Gastroesophageal sphincter (tissue), 4 donors: ENCODE data around the gene PRAC2. TPM values are rescaled to one million over a fixed set of nuclear protein-coding genes. Genes with fewer than 3 reads are reported as not detected.

Experiments
- ATAC-seq: fragments of 150-250 bp; one replicate; pipeline ENCODE4 v1.9.1; 2016; ENCODE audit warnings: mild to moderate bottlenecking, moderate library complexity
- H3K27ac ChIP-seq, 4 donors: fragments of 200-600 bp; sonication (generic) in 3 of 4; 1 replicate in 3 of 4; 2 replicates in 1 of 4; pipeline ENCODE4 v1.5.1; 2016 to 2019
- H3K27me3 ChIP-seq: fragments of 200-600 bp; sonication (generic); one replicate; pipeline ENCODE4 v1.5.1; 2019
- H3K36me3 ChIP-seq, 2 donors: fragments of 200-600 bp; sonication (generic); one replicate each; pipeline ENCODE4 v1.5.1; 2019; ENCODE audit warnings: control low read depth in 1 of 2
- H3K4me1 ChIP-seq, 3 donors: fragments of 200-600 bp; sonication (generic); 1 replicate in 2 of 3; 2 replicates in 1 of 3; pipeline ENCODE4 v1.5.1; 2016 to 2019; ENCODE audit warnings: control low read depth in 2 of 3
- H3K4me3 ChIP-seq, 2 donors: fragments of 200-600 bp; sonication (generic); one replicate each; pipeline ENCODE4 v1.5.1; 2019; ENCODE audit warnings: mild to moderate bottlenecking in 1 of 2, moderate library complexity in 1 of 2
- H3K9me3 ChIP-seq, 3 donors: fragments of 200-600 bp; sonication (generic); one replicate each; pipeline ENCODE4 v1.5.1; 2017 to 2019; ENCODE audit warnings: control low read depth in 2 of 3
- EP300 ChIP-seq: sonication (generic); formaldehyde crosslinking; IDR thresholded peaks from one replicate; pipeline ENCODE4 v1.6.1; 2017; ENCODE audit warnings: antibody characterized with exemption, mild to moderate bottlenecking
- POLR2A ChIP-seq, 2 donors: fragments of 450-650 bp; IDR thresholded peaks; one replicate each; pipeline ENCODE4 v1.6.1; 2017; ENCODE audit warnings: antibody characterized with exemption in 2 of 2, mild to moderate bottlenecking in 2 of 2, moderate library complexity in 1 of 2
- POLR2AphosphoS5 ChIP-seq: sonication (generic); formaldehyde crosslinking; IDR thresholded peaks from one replicate; pipeline ENCODE4 v1.6.1; 2017; ENCODE audit warnings: antibody characterized with exemption
- WGBS, 2 donors: methylation state at CpG; one replicate each; pipeline ENCODE4 v1.1.5; 2018; ENCODE audit warnings: low coverage in 1 of 2; 5-methylcytosine and 5-hydroxymethylcytosine counted together
- total RNA-seq, 4 donors: library from RNA; depleted of rRNA; stranded (reverse); fragments of >200 nt; gene quantifications; one replicate each; pipeline ENCODE4 v1.1.0, GENCODE V29; 2016
- TF ChIP-seq, protein P1 (sequence below), 4 experiments: fragments of 200-600 bp in 2 of 4; fragments of 450-650 bp in 2 of 4; sonication (generic) in 1 of 4; IDR thresholded peaks; one replicate each; pipeline ENCODE4 v1.5.1; 2017 to 2019; ENCODE audit warnings: antibody characterized with exemption in 4 of 4, mild to moderate bottlenecking in 2 of 4, moderate library complexity in 2 of 4

The PRAC2 gene
- total RNA-seq, 4 donors from 2014 or later = not detected

DNA sequence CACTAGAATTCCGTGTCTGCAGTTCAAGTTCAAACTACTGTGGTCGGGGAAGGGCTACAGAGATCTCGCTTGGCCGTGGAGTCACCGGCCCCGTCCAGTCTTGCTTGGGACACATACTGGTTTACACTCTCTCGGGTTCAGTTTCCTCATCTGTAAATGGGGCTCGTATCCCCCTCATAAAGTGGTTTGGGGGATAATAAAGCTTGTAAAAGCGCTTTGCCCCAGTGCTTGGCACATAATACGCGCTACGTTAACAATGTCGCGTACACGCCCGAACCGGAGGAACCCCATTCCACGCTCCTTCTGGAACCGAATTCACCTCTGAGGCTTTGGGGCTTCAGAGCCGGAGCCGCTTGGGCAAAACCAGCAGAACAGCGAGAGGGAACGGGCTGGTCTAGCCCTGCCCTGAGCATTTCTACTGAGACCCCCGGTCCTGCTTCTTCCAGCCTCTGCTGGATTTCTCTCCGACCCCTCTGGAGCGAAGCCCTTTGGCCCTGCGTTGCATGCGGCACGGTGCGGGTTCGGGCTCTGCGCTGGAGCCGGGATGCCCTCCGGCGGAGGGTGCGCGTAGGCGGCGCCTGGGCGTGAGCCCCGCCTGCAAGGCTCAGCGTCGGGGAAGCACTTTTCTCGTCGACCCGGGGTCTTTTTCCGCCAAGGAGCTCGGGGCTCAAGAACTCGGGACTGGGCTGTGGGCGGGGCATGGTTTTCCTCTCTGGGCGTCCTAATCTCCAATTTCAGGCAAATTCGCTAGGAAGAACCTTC is 31.7 kb downstream of the PRAC2 start:
- 0 to 14% methylated on average over 1 of the region's 52 CpGs for WGBS, 2 donors
- TF ChIP-seq POLR2A (IDR thresholded peaks at IDR 0.05) (no peak), POLR2AphosphoS5 (no peak), EP300 (no peak)
- TF ChIP-seq, protein P1, sequence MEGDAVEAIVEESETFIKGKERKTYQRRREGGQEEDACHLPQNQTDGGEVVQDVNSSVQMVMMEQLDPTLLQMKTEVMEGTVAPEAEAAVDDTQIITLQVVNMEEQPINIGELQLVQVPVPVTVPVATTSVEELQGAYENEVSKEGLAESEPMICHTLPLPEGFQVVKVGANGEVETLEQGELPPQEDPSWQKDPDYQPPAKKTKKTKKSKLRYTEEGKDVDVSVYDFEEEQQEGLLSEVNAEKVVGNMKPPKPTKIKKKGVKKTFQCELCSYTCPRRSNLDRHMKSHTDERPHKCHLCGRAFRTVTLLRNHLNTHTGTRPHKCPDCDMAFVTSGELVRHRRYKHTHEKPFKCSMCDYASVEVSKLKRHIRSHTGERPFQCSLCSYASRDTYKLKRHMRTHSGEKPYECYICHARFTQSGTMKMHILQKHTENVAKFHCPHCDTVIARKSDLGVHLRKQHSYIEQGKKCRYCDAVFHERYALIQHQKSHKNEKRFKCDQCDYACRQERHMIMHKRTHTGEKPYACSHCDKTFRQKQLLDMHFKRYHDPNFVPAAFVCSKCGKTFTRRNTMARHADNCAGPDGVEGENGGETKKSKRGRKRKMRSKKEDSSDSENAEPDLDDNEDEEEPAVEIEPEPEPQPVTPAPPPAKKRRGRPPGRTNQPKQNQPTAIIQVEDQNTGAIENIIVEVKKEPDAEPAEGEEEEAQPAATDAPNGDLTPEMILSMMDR (IDR thresholded peaks at IDR 0.05) = no peak
- no peak overlapping the region for H3K27ac ChIP-seq
- no peak for ATAC-seq
- H3K36me3 ChIP-seq = no peaks in the 10 kb centered on the region
- H3K9me3 ChIP-seq = no peaks in the 10 kb centered on the region
- H3K4me1 ChIP-seq = peaks cover 0 to 30% (median 10%) of the 10 kb centered on the region in 3 donors
- peaks cover 100% of the 10 kb centered on the region for H3K27me3 ChIP-seq
- no peak overlapping the region for H3K4me3 ChIP-seq

DNA sequence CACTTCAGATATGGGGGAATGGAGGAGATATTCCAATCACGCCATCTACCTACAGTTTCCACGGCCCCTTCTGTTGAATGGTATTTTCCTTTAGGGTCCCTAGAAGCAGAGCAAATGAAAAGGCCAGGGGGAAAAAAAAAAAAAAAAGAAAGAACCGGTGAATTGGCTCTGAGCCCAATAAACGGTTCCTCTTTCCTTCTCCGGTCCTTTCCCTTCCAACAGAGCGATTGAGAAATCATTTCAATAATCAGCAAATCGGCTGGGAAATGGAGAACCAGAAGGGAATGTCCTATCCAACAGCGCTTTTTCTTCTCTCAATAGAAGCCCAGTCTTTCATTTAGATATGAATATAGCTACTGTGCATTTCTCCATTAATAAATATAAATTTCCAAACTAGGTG is 32.4 kb downstream of the PRAC2 start:
- Histone ChIP-seq H3K27me3 (peaks cover 100% of the 10 kb centered on the region), H3K27ac (no peak overlapping the region), H3K9me3 (no peaks in the 10 kb centered on the region), H3K4me3 (no peak overlapping the region), H3K4me1 (peaks cover 0 to 30% (median 10%) of the 10 kb centered on the region in 3 donors), H3K36me3 (no peaks in the 10 kb centered on the region)
- WGBS, 2 donors = 13 to 29% methylated on average over 6 to 8 of the region's 8 CpGs
- TF ChIP-seq POLR2AphosphoS5 (no peak), POLR2A (IDR thresholded peaks at IDR 0.05) (no peak), EP300 (no peak)
- TF ChIP-seq, protein P1 (IDR thresholded peaks at IDR 0.05) = no peak
- ATAC-seq = no peak

DNA sequence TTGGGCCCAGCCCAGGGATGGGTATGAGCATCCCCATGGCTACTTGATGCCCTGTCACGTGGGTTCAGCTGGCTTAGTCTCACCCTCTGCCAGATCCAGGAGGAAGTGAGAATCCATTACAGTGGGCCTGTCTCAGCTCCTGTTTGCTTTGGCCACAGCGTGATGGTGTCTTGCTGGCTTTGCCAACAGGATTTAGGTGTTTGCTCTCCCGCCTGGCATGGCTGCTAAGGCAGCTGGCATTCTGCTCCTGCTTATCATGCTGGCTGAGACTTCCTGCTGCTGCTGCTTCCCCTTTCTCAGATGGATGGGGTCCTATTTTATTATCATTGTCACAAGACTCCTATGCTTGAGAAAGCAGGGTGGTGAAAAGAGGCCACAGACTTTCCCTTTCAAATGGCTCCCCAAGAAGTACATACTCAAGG is 33.9 kb downstream of the PRAC2 start:
- TF ChIP-seq POLR2AphosphoS5 = no peak
- TF ChIP-seq, protein P1 (IDR thresholded peaks at IDR 0.05) = no peak
- no peak for TF ChIP-seq POLR2A (IDR thresholded peaks at IDR 0.05)
- no peak for TF ChIP-seq EP300
- Histone ChIP-seq H3K4me1 (peaks cover 0 to 30% (median 10%) of the 10 kb centered on the region in 3 donors), H3K36me3 (no peaks in the 10 kb centered on the region), H3K27me3 (peaks cover 100% of the 10 kb centered on the region), H3K27ac (no peak overlapping the region), H3K4me3 (no peak overlapping the region), H3K9me3 (no peaks in the 10 kb centered on the region)
- ATAC-seq = no peak
- WGBS, 2 donors = 8 to 83% methylated on average over 1 to 2 of the region's 3 CpGs

DNA sequence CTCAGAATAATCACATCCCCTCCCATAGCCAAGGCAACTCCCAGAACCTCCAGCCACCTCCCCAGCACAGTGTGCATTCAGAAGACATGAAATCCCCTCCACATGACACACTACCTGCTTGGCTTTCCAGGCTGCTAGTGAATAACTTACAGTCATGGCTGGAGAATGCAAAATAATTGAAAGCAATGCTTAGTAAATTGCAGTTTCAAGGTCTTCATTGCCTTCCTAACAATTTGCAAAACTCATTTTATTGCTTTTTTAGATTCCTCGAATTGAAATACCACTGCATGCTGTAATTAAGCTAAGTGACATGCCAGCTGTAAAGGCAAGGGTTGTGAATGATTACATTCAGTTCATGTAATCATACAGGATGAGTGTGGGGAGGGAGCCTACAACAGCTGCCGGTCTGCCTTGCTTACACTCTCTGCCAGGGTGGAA is 34.6 kb downstream of the PRAC2 start:
- 29 to 30% methylated on average over 1 to 2 of the region's 2 CpGs for WGBS, 2 donors
- Histone ChIP-seq H3K4me3 (no peak overlapping the region), H3K27me3 (peaks cover 100% of the 10 kb centered on the region), H3K27ac (no peak overlapping the region), H3K4me1 (peaks cover 0 to 27% (median 10%) of the 10 kb centered on the region in 3 donors), H3K9me3 (no peaks in the 10 kb centered on the region), H3K36me3 (no peaks in the 10 kb centered on the region)
- TF ChIP-seq POLR2AphosphoS5 (no peak), EP300 (no peak), POLR2A (IDR thresholded peaks at IDR 0.05) (no peak)
- TF ChIP-seq, protein P1 (IDR thresholded peaks at IDR 0.05) = no peak
- no peak for ATAC-seq

DNA sequence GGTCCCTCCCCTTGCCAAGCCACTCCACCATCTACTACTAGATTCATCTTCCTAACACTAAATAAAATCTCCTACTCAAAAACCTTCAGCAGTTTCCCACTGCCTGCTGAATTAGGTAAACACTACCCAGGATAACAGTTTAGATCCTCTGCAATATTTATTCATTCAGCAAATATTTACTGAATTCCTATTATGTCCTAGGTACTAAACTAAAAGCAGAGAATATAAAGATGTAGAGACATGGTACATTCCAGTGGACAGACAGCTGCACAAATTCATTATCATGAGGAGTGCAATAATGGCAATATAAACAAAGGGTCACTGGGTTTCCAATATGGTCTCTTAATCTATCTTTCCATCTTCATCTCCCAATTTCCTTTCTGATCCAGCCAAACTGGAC is 36.3 kb downstream of the PRAC2 start:
- Histone ChIP-seq H3K4me3 (no peak overlapping the region), H3K27me3 (peaks cover 100% of the 10 kb centered on the region), H3K4me1 (peaks cover 0 to 10% (median 7%) of the 10 kb centered on the region in 3 donors), H3K9me3 (no peaks in the 10 kb centered on the region), H3K27ac (no peak overlapping the region), H3K36me3 (no peaks in the 10 kb centered on the region)
- ATAC-seq = no peak
- no peak for TF ChIP-seq POLR2A (IDR thresholded peaks at IDR 0.05)
- TF ChIP-seq POLR2AphosphoS5 = no peak
- TF ChIP-seq, protein P1 (IDR thresholded peaks at IDR 0.05) = no peak
- TF ChIP-seq EP300 = no peak
